ENCODE measurements around the gene HHAT. TPM values are rescaled to one million over a fixed set of nuclear protein-coding genes. Genes with fewer than 3 reads are reported as not detected.

HHAT gene
- total and polyA plus RNA-seq, 7 donors: 0.11 to 0.64 (median 0.16) TPM

DNA sequence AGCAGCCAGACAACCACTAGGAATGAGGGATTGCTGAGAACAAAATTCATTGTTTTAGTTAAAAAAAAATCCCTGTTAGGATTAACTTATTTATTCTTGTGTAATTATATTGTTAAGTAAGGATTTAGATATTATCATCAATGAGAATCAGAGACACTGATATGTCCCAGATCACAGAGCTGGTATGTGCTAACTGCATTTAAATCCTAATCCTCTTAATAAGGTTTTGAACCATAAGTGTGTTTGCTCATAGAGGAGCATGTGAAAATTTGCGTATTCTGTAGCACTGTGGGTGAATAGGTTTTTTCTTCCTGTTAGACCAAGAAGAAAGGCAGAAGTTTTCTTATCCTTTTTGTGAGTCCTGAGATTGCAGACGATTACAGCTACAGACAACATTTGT, 147.1 kb downstream of the HHAT start:
- Histone ChIP-seq H3K27ac (no peak overlapping the region), H3K27me3 (ENCODE audit: insufficient read depth in 3 of 3, low read length in 2 of 3) (no peaks in the 10 kb centered on the region), H3K9me3 (no peaks in the 10 kb centered on the region), H3K4me1 (no peaks in the 10 kb centered on the region), H3K36me3 (ENCODE audit: insufficient read depth in 1 of 2, low read depth in 1 of 2) (no peaks in the 10 kb centered on the region), H3K4me3 (no peak overlapping the region)
- WGBS, 3 donors: 58 to 91% (median 90%) methylated on average over 2 of the region's 2 CpGs
- ATAC-seq (no peak), DNase-seq (no peak)
- TF ChIP-seq, protein P1, sequence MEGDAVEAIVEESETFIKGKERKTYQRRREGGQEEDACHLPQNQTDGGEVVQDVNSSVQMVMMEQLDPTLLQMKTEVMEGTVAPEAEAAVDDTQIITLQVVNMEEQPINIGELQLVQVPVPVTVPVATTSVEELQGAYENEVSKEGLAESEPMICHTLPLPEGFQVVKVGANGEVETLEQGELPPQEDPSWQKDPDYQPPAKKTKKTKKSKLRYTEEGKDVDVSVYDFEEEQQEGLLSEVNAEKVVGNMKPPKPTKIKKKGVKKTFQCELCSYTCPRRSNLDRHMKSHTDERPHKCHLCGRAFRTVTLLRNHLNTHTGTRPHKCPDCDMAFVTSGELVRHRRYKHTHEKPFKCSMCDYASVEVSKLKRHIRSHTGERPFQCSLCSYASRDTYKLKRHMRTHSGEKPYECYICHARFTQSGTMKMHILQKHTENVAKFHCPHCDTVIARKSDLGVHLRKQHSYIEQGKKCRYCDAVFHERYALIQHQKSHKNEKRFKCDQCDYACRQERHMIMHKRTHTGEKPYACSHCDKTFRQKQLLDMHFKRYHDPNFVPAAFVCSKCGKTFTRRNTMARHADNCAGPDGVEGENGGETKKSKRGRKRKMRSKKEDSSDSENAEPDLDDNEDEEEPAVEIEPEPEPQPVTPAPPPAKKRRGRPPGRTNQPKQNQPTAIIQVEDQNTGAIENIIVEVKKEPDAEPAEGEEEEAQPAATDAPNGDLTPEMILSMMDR (IDR thresholded peaks at IDR 0.05): no peak
- intact Hi-C loops (cut with DNase I): no loop called here

DNA sequence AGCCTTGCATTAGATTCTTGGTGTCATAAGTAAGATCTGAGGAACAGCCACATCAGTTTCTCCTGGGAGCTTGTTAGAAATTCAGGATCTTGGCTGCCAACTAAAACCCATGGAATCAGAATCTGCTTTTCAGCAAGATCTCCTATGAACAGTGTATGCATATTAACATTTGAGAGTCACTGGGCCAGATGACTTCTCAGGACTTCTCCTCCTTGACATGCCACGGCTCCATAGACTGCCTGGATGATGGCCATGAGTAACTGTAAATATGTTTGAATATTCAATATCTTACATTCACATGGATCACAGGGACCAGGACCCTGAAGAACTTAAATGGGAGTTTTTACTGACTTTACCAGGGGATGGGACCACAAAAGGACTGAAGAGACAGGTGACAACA, 148.0 kb downstream of the HHAT start:
- Histone ChIP-seq H3K27me3 (ENCODE audit: insufficient read depth in 3 of 3, low read length in 2 of 3) (no peaks in the 10 kb centered on the region), H3K4me3 (no peak overlapping the region), H3K36me3 (ENCODE audit: insufficient read depth in 1 of 2, low read depth in 1 of 2) (no peaks in the 10 kb centered on the region), H3K27ac (no peak overlapping the region), H3K4me1 (no peaks in the 10 kb centered on the region), H3K9me3 (no peaks in the 10 kb centered on the region)
- intact Hi-C loops (cut with DNase I): no loop called here
- TF ChIP-seq, protein P1 (IDR thresholded peaks at IDR 0.05): no peak
- WGBS, 3 donors: 87 to 96% (median 94%) methylated on average over 1 of the region's 1 CpG
- ATAC-seq (no peak), DNase-seq (no peak)

DNA sequence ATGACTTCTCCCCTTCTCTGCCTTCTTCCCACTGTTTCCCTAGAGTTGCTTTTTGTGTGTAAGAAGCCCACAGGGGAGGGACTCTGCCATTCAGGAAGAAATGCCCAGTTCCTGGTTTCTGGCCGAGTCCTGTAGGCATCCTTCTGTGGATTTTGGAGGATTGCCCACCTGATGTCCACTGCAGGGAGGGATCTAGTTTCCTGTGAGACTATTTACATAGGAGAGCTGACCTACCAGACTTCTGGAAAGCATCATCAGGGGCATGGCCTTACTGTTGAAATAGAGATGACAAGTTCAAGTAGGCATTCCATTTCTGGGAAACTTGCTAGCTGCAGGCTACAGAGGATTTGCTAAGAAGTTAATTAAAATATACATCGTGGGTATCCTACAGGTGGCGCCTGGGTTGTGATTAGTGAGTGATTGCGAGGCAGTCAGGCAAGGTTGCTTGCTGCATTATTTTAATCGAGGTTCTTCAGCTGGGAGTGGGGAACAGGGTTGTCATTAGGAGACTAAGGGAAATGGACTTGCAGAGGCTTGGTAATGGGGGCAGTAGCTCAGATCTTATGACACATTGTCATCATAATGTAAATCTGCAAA, 148.7 kb downstream of the HHAT start:
- DNase-seq (no peak), ATAC-seq (no peak)
- intact Hi-C loops (cut with DNase I): no loop called here
- Histone ChIP-seq H3K27me3 (ENCODE audit: insufficient read depth in 3 of 3, low read length in 2 of 3) (no peaks in the 10 kb centered on the region), H3K9me3 (no peaks in the 10 kb centered on the region), H3K4me3 (no peak overlapping the region), H3K4me1 (no peaks in the 10 kb centered on the region), H3K36me3 (ENCODE audit: insufficient read depth in 1 of 2, low read depth in 1 of 2) (no peaks in the 10 kb centered on the region), H3K27ac (no peak overlapping the region)
- WGBS, 3 donors: 64 to 69% (median 64%) methylated on average over 5 of the region's 5 CpGs
- TF ChIP-seq, protein P1 (IDR thresholded peaks at IDR 0.05): no peak

DNA sequence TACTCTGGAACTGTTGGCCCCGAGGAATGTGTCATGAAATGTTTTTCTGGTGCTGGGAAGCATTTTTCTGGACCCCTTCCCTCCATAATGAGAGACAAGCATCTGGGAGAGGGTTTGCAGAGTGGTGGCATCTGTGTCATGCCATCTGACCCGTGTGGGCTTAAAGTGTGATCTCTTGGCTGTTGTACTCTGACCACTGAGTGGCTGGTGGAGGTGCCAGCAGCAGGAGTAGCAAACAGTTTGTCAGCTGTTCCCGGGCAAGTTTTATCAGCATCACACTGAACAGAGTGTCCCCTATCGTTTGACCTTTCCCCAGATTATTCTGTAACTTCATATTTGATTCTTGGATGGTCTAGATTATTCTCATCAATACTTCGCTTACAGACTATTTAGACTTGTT, 150.1 kb downstream of the HHAT start:
- WGBS, 3 donors: 52 to 63% (median 61%) methylated on average over 5 of the region's 5 CpGs
- Histone ChIP-seq H3K4me3 (no peak overlapping the region), H3K4me1 (no peaks in the 10 kb centered on the region), H3K27ac (no peak overlapping the region), H3K9me3 (no peaks in the 10 kb centered on the region), H3K27me3 (ENCODE audit: insufficient read depth in 3 of 3, low read length in 2 of 3) (no peaks in the 10 kb centered on the region), H3K36me3 (ENCODE audit: insufficient read depth in 1 of 2, low read depth in 1 of 2) (no peaks in the 10 kb centered on the region)
- intact Hi-C loops (cut with DNase I): no loop called here
- no peak for ATAC-seq
- TF ChIP-seq, protein P1 (IDR thresholded peaks at IDR 0.05): no peak
- no peak for DNase-seq

DNA sequence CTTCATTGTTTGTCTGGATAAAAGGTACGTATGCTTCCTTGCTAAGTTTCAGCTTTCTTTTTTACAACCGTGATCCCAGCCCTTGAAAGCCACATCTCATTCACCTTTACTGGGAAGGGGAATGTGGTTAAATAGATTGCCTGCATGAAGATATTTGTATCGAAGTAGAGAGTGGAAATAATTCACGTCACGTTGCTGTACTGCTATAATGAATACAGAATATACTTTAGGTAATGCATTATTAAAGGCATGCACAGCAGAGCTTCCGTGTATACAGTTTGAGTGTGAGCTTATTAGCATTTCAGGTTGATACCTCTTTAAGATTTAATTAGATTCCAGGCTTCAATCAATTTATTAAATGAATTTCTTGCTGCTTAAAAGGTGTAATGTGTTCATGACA, 153.8 kb downstream of the HHAT start:
- 74 to 89% (median 76%) methylated on average over 6 of the region's 6 CpGs for WGBS, 3 donors
- intact Hi-C loops (cut with DNase I): no loop called here

More for the DNA sequence above, 153.8 kb downstream of the HHAT start:
- Histone ChIP-seq H3K27ac (no peak overlapping the region), H3K4me1 (no peaks in the 10 kb centered on the region), H3K36me3 (ENCODE audit: insufficient read depth in 1 of 2, low read depth in 1 of 2) (no peaks in the 10 kb centered on the region), H3K27me3 (ENCODE audit: insufficient read depth in 3 of 3, low read length in 2 of 3) (no peaks in the 10 kb centered on the region), H3K4me3 (no peak overlapping the region), H3K9me3 (no peaks in the 10 kb centered on the region)
- DNase-seq (no peak), ATAC-seq (no peak)
- TF ChIP-seq, protein P1 (IDR thresholded peaks at IDR 0.05): no peak
